Measurements from ENCODE around the gene RAP1GAP.

RAP1GAP gene

DNA sequence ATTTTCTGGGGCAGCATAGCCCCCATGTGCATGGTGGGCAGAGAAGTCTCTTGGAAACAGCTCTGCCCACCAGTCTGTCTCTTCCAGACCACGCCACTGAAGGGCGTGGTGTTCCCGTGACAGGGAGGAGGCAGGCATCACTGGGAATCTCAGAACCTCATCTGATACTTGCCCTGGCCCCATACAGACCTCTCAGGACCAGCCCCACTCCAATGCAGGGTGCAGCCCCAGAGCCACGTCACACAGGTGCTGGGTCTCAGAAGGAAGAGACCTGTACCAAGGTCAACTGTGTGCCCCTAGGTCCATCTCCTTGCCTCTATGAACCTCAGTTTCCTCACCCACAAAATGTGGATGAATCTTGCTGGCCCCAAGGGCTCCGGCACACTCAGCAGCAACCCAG, 7.3 kb downstream of the RAP1GAP start:
- DNase-seq: no peak

- DNase-seq: no peak
Measured at GRCh38 chr1:21659924-21660326, 9.2 kb downstream of the RAP1GAP start.

GRCh38 chr1:21659099-21659923, 9.8 kb downstream of the RAP1GAP start:
- DNase-seq: peak; percentile 85

GRCh38 chr1:21657456-21658190, 11.5 kb downstream of the RAP1GAP start:
- DNase-seq: no peak

DNA sequence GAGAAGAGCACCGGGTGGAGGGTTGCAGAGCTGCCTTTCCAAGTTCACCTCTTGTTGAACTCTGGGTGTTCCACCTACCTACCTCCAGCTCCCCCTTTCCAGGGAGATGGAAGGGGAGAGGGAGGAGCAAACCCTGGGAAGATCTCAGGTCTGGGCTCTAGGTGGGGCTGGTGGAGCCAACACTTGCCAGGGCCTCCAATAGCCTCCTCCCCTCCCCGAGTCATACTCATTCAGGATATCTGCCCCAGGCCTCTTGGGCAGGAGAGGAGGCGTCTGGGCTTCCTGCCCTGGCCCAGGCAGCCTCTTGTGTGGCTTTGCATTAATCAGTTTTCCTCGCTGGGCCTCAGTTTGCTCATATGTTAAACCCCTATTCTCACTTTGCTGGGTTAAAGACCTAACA, 13.4 kb downstream of the RAP1GAP start:
- DNase-seq: peak; percentile 55

DNA sequence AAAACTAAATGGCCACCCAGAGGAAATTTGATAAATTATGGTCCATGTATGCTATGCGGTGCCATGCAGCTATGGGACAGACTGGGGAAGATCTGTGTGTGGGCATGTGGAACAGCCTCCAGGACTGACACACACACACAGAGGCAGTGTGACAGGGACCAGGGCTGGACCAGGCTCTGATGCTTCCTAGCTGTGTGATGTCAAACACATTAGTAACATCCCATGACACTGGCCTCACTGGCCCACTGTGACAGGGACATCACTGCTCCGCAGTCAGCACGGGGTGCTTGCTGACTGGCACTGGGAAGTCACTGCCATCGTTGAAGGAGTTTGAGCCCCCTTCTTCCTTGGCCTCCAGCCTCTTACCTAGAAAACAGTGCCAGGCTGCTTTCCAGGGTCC, 13.9 kb downstream of the RAP1GAP start:
- DNase-seq: no peak

- no peak for DNase-seq
Measured at GRCh38 chr1:21654209-21654608, 14.9 kb downstream of the RAP1GAP start.

- no peak for DNase-seq
Measured at GRCh38 chr1:21653744-21654100, 15.4 kb downstream of the RAP1GAP start.

GRCh38 chr1:21652937-21653743, 16.0 kb downstream of the RAP1GAP start:
- no peak for DNase-seq

DNA sequence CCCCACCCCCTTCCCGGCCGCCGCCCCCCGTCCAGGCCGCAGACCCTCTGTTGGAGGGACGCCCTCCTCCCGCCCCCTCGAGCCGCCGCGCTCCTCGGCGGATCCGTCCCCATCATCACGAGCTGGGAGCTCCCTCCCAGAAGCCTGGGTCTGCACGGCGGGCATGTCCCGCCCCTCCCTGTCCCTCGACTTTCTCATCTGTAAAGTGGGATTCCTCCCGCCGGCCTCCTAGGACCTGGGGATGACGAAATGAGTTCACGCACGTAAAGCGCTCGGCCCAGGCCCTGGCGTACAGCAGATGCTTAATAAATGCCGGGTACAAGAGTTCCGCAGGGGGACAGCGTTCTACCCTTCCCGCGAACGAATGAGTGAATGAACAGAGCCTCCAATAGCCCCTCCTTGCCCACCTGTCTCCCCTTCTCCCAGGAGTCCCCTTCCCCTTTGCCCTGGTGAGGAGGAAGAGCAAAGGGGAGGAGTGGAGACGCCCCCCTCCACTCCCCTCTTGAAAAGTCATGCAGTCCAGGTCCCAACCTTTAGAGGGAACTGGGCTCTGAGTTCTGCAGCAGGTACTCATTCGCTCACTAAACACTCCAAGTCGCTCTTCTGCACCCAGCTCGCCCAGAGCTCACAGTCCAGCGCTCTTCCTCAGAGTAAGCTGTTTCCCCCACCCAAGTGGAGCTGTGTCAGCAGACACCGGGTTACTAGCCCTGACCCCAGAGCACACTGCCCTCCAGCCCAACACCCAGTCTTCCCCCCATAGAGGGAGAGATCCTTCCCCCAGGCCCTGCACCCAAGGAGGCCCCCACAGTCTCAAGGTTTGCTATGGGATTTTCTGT, 16.8 kb downstream of the RAP1GAP start:
- peak; percentile 41 for DNase-seq

- DNase-seq: peak; percentile 66
Measured at GRCh38 chr1:21651214-21652042, 17.7 kb downstream of the RAP1GAP start.

GRCh38 chr1:21650400-21650799, 18.8 kb downstream of the RAP1GAP start:
- no peak for DNase-seq

- no peak for DNase-seq
Measured at GRCh38 chr1:21649315-21649714, 19.8 kb downstream of the RAP1GAP start.

- no peak for DNase-seq
Measured at GRCh38 chr1:21648791-21649190, 20.4 kb downstream of the RAP1GAP start.

- DNase-seq: peak; percentile 89
Measured at GRCh38 chr1:21648352-21648730, 20.8 kb downstream of the RAP1GAP start.

DNA sequence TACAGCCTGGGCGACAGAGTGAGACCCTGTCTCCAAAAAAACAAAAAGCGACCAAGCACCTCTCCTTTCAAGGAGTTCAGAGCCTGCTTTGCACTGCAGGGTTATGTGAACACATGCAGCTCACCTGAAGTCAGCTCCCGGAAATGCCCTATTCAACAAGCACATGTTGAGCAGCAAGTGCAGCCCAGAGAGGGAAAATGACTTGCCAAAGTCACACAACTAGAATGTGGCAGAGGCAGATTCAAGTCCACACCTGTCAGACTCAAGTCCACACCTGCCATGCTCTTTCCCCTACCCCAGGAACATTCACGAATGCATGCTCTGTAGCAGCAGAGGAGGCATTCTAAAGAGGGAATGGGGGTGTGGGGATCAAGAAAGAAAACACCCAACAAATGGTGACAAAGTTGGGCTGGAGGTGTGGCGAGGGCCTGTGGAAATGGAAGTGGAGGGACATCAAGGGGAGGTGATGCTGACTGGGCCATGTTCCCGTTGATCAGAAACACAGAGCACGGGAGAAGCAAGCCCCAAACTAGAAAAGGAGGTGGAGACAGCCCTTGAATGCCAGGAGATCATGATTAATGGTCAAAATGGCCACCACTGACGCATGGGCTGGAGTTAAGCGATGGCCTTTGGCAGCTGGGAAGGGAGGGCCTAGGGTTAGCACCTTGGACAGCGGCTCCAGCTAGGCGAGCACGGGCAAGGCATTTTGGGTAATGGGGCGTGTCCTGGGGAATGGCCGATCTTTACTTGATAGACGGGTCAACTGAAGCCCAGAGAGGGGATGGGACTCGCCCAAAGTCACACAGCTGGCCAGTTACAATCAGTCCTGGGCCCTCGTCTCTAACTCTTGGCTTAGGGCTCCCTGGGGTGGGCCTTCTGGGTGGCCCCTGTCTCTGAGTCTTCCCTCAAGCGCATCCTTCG, 21.5 kb downstream of the RAP1GAP start:
- peak; percentile 96 for DNase-seq

GRCh38 chr1:21645550-21645949, 23.6 kb downstream of the RAP1GAP start:
- no peak for DNase-seq

- DNase-seq: no peak
Measured at GRCh38 chr1:21644906-21645305, 24.3 kb downstream of the RAP1GAP start.

DNA sequence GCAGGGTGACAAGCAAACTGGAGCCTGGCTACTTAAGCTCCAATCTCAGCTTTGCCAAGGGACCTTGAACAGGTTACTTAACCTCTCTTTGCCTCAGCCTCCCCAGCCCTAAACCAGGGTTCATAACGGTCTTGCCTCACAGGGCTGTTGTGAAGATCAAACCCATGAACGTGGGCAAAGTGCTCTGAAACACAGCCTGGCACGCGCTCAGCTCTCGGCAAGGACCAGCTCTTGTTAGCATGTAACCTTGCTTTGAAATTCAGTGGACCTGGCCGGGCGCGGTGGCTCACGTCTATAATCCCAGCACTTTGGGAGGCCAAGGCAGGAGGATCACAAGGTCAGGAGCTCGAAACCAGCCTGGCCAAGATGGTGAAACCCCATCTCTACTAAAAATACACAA, 24.8 kb downstream of the RAP1GAP start:
- no peak for DNase-seq

GRCh38 chr1:21643624-21644023, 25.5 kb downstream of the RAP1GAP start:
- no peak for DNase-seq

All from hematopoietic multipotent progenitor cell treated with erythropoietin and hydrocortisone succinate and interleukin-3 and kit ligand, for 6 days (in vitro differentiated cells).